Activated T-cell treated with anti-CD3 and anti-CD28 coated beads for 48 hours (primary cell): ENCODE results near the gene PXN.
"Not testable (repeated sequence)": the region's sequence is repeated elsewhere in the genome, so short reads cannot be mapped to it uniquely, and the experiment has no call there.

Source experiments
- DNase-seq: peaks from one replicate; pipeline ENCODE4 v3.0.0-alpha.2; 2020; ENCODE audit warnings: low read depth

PXN gene

DNA sequence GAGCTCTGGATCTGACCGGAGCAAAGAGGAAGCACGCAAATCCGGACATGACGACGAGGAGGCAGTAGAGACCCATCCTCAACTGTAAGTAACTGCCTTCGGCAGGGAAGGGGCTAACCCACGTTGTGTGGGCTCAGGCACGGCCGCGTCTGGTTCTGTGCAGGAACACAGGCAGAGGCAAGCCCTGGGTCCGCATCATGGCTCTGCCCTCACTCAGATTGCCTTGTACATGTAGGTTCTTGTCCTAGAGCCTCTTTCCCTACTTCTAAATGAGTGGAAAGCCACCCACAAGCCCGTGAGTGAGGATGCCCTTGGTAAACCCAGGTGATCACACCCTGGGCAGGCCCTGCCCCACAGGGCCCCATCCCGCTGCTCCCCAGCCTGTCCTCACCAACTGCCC lies 55.7 kb downstream of the PXN start:
- DNase-seq, result no peak

DNA sequence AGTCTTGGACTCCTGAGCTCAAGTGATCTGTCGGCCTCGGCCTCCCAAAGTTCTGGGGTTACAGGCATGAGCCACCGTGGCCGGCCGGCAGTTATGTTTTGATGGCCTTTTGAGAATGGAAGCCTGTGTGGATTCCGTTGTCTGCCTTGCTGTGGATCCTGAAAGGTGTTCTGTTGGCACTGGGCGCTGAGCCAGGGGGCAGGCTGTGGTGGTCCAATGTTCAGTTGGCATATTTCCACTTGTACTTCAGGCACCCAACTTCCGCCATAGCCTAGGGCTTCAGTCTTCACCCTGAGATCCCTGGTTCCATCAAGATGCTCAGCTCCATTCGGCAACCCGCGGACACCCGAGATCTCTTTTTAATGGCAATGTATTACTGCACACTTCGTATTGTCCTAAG lies 58.3 kb downstream of the PXN start:
- DNase-seq, result no peak

DNA sequence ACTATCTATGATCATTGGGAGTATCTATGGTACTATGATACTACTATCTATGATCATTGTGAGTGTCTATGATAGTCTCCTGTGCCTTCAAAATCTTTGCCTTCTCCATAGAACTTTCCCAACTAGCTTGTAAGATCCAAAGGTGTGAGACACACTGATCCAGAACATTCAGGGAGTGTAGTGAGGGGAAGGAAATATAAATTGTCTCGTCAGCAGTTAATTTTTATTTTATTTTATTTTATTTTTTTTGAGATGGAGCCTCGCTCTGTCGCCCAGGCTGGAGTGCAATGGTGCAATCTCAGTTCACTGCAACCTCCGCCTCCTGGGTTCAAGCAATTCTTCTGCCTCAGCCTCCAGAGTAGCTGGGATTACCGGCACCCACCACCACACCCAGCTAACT lies 58.7 kb downstream of the PXN start:
- not testable (repeated sequence) for DNase-seq

GRCh38 chr12:120206228-120206627 lies 59.3 kb downstream of the PXN start:
- DNase-seq, result no peak

GRCh38 chr12:120204171-120204570 lies 61.4 kb downstream of the PXN start:
- no peak for DNase-seq

GRCh38 chr12:120200364-120200800 lies 65.1 kb downstream of the PXN start:
- DNase-seq, result no peak

- DNase-seq, result peak; percentile 30
Observed at GRCh38 chr12:120199595-120200306, 65.8 kb downstream of the PXN start.

DNA sequence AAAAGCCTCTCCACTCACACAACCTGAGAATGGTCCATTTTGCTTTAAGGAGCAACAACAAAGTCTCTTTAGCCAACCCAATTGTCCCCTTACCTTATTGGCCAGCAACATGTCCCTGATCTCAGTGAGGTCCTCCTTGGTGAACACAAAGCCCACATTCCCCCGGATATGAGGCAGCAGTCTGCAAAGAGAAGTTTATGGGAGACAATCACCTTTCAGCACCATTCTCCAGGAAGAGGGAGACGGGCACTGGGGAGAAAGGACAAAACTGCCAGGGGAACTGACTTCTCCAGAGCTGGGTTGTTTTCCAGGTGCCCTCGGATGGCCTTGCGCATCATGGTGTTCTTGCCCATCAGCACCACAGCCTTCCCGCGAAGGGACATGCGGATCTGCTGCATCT lies 66.5 kb downstream of the PXN start:
- DNase-seq, result no peak

DNA sequence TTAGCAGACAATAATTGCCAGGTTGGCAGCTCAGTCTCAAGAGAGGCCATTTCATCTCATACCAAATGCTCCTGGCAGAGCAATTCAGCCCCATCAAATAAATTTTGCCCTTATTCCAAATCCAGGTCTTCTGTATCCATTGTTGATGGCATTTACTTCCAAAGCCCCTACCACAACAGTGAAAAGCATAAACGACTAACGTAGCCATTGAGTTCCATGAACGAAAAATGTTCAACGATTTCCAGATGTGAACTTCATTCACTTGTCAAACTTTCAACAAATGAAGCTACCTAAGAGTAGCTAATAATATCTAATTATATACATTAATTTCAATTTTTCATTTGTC lies 68.0 kb downstream of the PXN start:
- no peak for DNase-seq

- peak; percentile 10 for DNase-seq
Observed at GRCh38 chr12:120196817-120197541, 68.6 kb downstream of the PXN start.

DNA sequence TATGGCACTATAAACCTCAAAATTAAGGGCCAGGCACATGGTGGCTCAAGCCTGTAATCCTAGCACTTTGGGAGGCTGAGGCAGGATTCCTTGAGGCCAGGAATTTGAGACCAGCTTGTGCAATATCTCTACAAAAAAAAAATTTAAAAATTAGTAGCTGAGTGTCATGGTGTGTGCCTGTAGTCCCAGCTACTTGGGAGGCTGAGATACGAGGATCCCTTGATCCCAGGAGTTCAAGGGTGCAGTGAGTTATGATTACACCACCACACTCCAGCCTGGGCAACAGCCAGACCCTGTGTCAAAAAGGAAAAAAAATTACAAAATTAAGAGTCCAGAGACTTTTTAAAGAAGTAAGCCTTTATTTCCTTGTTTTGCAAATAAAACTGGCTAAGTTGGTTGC lies 69.2 kb downstream of the PXN start:
- no peak for DNase-seq

DNA sequence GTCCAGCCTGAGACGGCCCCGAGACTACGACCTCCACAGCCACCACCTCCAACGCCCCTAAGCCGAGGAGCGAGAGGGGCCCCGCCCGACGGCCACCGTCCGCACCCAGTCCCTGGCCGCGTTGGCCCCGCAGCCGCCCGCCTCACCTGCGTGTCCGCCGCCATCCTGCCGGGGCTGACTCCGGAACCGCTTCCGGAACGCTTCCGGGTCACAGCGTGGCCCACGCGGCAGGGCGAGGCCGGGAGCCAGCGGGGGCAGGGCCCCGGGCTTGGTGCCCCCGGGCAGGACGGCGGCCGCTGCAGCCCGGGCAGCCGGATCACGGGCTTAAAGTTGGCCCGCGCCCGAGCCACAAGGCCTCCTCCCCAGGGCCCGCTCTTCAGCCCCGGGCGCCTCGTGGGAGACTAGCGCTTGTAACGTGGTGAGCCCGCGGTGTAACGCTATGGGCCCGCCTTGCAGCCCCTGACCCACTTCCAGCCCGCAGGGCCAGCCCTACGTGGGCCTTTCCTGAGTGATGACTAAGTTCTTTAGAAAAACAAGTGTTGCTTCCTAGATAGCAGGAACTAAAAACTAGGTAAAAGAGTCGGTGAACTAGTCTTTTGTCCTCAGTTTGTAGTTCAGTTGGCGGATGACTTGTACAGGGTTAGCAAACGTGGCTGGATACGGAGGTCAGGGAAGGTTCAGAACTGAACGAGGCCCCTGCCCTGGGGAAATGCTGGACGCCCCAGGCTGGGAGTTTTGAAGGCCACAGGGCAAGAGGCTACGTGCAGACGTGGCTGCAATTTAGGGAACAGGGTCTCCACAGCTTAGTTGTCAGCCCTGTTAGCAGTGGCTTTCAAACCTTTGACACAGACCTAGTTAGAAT lies 70.8 kb downstream of the PXN start, which contains the start of gene GCN1:
GCN1 (minus strand) TSS at position 182 of the 862 bp plus-strand sequence; CDS start at position 164, 18 bp downstream.
- peak; percentile 91 for DNase-seq

DNA sequence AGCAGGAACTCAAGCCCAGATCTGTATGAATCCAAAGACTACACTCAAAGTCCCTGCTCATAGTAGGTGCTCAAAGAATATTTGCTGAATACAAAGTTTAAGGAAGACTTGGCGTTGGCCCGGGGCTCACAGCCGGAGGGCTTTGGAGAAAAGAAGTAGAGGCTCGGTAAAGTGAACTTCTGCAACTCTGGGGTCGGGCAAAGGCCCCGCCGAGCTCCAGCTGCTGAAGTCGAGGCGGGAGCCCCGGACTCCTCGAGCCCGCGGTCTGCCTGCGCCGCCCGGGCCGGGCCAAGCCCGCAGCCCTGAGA lies 71.3 kb downstream of the PXN start:
- DNase-seq, result no peak

GRCh38 chr12:120193286-120193685 lies 72.2 kb downstream of the PXN start:
- not testable (repeated sequence) for DNase-seq

DNA sequence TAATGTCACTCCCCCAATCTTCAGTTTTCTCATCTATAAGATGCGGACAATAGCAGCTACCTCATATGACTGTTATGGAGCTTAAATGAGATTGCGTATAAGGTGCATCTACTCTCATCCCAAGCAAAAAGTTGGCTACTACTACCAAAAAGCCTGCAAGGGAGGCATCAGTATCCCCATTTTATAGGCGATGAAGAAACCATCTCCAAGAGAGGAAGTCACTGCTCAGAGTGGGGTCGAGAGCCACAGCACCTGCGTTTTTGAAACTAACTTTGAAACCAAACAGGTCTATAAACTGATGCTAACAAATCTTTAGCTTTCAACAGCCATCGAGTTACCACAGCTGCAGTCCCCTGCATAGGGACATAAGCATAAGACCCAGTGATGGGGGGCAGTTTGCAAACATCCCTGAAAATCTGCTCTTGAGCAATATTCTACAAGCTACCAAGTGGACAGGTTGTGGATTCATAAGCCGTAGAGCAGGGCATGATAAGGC lies 74.5 kb downstream of the PXN start:
- no peak for DNase-seq

- no peak for DNase-seq
Observed at GRCh38 chr12:120190386-120190785, 75.1 kb downstream of the PXN start.

- no peak for DNase-seq
Observed at GRCh38 chr12:120186654-120187053, 78.9 kb downstream of the PXN start.

- DNase-seq, result no peak
Observed at GRCh38 chr12:120183211-120183631, 82.3 kb downstream of the PXN start.

GRCh38 chr12:120181991-120182631 lies 83.4 kb downstream of the PXN start:
- DNase-seq, result no peak

- DNase-seq, result no peak
Observed at GRCh38 chr12:120180975-120181374, 84.6 kb downstream of the PXN start.

GRCh38 chr12:120175537-120175936 lies 90.0 kb downstream of the PXN start:
- no peak for DNase-seq

GRCh38 chr12:120175062-120175461 lies 90.5 kb downstream of the PXN start:
- no peak for DNase-seq
